T-helper 9 cell (primary cell): ENCODE results near the gene FMN1.

Experiments
- DNase-seq: peaks from one replicate; pipeline ENCODE4 v3.0.0-alpha.2; 2020

The FMN1 gene

DNA sequence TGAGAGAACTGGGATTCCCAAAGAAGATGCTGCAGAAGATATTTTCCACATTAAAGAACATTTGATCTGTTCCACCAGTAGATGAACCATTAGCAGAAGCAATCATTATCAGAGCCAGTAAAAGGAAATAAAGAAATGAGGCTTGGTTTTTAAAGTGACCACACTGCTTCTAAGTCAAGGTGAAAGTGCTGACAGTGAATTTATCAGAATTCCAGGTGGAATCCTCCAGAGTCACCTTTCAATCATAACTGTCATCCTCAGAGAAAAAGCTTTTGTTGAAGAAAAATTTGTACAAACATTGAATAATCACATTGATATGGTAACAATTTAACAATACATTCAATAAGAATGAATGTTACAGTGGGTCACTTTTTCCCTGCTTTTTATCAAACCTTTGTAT, 376.9 kb downstream of the FMN1 start:
- no peak for DNase-seq

DNA sequence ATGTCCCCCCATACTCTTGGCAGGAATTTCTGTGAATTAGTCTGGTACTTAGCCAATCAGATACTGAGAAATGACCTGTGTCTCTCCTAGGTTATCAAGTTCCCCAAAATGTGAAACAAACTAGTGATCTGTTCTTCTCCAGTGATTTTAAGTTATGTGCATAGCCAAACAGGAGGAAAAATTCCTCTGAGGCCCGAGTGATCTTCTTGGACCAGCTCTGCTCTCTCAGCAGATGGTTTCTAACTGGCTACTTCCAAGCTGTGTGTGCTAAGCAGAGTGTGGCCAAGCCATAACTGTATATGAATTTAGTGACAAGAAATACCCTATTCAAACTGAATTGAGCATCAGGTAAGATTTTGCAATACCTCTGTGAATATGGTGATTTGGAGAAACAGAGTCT, 387.2 kb downstream of the FMN1 start:
- no peak for DNase-seq

DNA sequence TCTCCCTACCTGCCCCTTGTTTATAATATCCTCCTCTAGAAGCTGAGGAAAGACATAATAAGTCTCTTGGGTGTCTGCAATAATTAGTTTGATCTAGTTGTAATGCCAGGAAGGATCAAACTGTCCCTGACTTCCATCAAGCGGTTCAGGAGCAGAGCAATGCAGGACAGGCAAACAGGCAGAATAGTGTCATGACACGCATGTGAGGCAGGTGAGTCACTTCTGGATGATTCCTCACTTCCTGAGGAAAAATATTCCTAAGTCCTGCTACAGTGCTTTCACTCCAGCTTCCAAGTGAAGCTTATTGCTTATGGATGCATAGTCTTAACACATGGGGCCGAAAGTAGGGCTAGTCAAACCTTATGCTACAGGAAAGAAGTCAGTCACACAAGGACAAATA, 390.9 kb downstream of the FMN1 start:
- no peak for DNase-seq

DNA sequence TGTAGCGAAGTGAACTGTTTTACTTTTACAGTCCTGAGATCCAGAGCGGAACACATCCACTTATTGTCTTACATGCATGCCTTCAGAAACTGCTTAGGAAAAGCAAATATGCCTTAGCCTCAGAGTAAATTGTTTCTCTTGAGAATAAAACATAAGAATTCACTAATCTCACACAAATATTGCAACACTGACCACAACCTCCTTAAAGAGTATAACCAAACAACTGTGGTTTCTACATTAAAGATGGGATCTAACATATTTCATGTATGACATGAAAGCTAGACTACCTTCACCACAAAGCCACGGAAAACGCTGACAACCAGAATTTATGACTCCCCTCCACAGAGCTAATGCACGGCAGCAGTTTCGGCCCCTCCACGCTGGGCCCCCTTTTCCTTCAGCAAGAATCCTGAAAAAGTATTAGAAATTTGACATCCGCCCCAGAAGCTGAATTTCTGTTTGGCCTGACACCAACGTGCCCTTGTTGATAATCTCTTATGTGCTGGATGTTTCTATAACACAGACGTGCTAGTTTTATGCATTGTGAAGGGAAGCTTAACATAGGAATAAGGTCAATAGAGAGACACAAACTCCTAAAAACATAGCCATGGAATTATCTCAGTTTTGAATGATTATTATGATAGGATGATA, 392.1 kb downstream of the FMN1 start:
- DNase-seq: no peak

DNA sequence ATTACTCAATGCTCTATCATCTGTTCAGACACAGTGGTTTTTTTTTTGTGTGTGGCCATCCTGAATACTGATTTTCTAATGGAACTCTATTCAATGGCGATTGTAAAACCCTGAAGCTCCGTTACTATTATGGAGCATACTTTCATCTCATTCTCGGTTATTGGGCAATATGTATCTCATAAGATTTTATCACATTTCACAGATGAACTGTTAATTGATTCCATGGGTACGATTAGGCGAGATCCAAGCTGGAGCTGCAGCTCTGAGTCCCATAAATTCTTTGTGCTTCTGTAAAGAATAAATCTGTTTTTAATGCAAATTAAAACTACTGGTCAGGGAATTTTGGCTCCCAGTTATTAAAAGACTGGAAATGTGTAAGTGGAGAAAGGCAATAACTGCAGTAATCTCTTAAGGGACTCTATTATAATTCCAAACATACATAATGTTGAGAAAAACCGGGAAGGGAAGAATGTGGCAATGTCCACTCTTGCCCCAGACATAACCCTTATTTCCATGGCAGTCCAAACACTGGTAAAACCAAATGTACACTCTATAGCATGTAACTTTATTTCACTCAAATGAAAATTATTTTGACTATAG, 394.5 kb downstream of the FMN1 start:
- no peak for DNase-seq

DNA sequence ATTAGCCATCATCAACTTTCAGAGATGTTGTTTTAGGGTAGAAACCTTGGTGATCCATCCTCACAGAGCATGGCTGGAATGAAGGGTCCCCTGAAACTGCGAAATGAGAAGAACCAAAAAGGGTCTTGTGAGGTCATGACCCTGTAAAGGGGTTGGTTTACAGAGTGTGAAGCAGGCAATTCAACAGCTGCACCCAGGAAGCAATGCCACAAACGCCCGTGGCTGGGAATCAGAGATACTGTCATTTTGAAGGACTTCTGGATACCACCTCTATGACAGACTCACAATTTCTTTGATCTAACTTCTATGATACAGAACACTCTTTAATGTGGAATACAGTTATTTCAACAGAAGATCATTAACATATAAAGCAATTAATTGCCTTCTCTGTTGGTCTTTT, 397.7 kb downstream of the FMN1 start:
- no peak for DNase-seq

DNA sequence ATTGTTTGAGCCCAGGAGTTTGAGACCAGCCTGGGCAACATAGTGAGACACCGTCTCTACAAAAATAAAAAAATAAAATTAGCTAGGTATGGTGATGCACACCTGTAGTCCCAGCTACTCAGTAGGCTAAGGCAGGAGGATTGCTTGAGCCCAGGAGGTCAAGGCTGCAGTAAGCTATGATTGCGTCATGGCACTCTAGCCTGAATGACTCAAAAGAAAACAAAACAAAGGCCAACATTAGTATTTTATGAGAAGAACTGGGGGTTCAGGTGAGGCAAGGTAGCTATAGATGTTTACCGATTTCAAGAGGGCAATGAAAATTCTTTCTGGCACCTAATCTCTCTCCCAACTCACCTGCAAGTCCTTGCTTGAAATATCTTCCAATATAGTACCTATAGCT, 399.5 kb downstream of the FMN1 start:
- DNase-seq: no peak

DNA sequence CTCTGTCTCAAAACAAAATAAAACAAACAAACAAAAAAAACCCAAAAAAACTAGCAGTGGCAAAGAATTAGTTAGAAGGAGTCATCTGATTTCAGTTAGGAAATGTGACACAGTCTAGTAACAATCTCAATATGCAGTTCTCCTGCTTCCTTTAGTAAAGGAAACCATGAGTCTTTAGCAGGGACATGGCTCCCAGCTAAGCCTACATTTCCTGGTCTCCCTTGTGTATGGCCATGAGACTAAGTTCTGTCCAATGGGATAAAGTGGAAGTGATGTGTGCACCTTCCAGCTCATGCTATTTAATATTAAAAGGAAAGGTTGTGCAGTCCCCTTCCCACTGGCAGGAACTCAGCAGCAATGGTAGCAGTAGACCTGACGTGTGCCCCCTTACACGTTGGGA, 402.1 kb downstream of the FMN1 start:
- no peak for DNase-seq

DNA sequence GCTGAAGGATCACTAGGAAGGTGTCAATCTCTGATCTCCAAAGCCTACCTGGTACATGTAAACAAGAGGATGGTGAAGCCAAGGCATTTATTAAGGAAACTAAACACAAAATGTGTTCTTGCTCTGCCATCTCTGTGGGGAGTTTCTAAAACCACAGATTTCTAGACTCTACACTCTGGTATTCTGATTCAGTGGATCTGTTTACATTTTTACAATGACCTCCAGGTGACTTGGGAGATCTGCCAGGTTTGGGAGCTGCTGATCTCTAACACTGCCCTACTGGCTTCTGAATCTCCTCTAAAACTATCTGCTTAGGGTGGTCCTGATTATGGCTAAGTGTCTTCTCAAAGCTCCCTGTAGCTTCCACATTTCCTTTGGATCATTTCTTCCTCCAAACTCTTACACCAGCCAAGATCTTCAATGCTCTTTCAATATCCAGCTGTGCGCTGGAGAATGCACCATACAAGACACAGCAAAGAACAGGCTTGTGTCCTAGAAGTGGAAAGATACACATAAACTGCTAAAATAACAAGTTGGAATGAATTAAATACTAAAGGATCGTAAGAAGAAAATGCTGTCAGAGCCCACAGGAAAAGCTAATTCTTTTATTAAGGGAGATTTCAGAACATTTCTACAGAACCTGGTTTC, 404.0 kb downstream of the FMN1 start:
- no peak for DNase-seq

DNA sequence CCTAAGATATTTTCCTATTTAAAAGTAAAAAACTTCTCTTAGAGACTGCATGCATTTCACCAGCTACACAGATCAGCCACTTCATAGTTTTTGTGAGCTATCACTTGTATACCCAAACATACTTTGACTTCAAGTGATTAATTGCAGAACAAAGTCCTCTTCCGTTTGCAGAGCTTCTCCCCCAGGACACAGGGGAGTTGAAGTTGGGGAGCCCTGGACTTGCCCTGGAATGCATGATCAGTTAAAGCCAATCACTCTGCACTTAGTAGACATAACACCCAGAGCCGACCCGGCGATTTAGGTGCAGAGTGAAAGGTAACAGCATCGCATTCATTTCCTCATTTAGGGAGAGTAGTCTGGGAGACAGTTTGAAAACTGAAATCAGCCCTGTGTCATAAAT, 406.6 kb downstream of the FMN1 start:
- DNase-seq: no peak

DNA sequence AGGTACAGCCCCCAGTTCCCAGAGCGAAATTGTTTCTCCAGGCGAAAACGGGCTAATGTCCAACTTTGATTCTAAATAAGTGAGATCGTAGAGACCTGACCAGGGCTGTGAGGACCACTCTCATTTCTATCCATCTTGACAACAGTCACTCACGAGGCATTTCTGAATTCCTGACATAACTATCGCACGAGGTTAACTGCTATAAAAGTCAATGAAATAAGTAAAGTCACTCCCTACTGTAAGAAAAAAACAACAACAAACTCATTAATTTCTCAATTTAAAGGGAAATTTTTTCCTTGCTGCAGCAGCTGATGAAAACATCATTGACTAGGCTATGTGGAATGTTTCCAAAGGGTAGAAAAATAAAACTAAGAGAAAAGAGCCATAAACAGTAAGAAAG, 407.6 kb downstream of the FMN1 start:
- no peak for DNase-seq

DNA sequence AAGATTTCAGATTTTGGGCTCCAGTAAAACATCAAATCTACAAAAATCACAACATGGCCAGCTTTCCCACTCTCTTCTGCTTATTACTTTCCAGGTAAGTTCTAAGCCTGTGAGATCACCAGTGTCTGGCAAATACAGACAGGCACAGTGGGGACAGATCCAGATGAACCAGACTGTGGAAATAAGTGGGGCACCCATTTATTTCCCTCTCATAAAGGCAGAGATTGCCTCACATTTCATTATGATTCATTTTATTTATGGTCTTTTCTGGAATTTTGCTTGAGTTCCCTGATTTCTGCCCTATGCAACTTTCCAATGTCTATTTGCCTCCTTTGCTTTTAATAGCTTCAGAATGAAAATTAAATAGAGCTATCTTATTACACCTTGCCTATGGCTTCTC, 409.9 kb downstream of the FMN1 start:
- no peak for DNase-seq

DNA sequence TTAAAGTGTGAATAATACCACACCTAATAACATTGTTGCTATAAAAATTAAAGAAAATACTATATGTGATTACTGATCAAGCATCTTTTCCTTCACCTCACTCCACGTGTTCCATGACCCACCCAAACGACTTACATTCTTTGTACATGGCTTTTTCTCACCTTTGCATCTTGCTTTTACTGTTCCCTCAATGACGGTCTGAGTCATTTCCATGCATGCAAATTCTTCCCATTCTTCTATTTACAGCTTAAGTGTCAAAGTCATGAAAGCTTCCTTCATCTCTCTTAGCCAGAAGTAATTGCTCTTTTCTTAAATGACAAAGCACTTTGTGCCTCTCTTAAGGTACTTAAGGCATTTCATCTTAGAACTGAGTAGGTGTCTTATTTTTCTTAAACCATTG, 412.7 kb downstream of the FMN1 start:
- no peak for DNase-seq

DNA sequence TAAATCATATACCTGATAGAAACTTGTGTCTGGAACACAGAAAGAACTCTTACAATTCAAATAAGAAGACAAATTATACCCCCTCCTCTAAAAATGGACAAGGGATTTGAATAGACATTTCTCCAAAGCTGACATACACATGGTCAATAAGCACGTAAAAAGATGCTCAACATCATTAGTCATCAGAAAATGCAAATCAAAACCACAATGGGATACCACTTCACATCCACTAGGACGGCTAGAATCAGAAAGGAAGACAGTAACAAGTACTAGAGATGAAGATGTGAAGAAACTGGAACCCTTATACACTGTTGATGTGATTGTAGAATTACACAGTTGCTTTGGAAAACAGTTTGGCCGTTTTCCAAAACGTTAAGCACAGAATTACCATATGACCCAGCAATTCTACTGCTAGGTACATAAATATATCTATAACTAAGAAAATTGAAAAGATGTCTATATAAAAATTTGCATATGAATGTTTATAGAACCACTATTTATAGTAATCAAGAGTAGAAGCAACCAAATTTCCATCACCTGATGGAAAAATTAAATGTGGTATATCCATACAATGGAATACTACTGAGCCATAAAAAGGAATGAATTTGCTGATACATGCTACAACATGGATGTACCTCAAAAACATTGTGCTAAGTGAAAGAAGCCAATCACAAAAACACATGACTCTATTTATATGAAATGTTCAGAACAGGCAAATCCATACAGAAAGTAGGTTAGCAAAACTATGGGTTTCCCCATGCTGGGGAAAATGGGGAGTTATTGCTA, 415.9 kb downstream of the FMN1 start:
- DNase-seq: no peak

DNA sequence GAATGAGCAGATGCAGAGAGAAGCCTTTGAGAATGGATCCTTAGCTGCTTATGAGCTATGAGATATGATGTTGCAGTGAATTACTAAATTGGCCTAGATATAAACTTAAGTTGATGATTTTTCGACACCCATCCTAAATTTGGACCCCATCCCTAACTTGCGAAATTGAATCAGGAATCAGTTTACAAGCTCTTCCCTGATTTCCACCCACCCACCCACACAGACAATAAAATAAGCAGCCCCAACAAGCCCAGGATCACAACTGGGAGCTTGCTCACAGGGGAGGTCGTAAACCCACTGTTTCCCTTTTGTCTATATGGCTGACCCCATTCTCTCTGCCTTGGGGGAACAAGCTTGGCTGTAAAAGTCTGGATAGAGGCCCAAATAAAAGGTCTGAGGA, 419.4 kb downstream of the FMN1 start:
- no peak for DNase-seq

DNA sequence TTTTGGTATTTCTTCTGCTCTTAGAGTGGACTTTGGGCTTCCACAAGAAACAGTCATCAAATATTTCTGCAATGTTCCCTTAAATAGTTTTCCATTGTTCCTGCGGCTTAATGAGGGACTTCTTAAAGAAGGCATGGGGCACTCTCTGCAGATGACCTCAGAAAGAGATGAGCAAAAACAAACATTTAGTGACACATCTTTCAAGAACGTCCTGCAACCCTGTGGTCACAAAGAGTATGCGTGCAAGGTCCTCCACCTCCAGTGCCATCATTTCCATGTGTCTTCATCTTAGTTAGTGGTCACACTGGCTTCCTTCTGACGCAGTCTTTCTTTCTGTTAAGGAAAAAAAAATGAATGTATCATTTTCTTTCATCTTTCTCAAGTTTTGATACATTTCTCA, 420.5 kb downstream of the FMN1 start:
- DNase-seq: no peak

DNA sequence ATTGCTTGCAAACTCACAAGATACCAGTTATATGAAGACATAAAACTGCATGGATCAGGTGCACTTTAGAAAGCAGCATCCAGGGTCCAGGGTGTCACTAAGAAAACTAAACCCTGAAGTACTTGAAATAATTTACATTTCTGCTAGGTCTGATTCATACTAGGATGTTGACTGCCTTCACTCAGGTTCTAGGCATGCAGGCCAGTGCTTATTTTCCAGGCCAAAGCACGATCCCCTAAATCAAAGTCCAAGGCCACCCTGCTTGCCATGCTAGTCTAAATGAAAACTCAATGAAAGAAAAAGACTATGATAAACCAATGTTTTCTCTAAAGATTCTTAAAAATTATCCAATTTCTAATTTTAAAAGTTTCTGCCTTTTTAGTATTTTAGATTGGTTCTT, 427.3 kb downstream of the FMN1 start:
- DNase-seq: no peak

DNA sequence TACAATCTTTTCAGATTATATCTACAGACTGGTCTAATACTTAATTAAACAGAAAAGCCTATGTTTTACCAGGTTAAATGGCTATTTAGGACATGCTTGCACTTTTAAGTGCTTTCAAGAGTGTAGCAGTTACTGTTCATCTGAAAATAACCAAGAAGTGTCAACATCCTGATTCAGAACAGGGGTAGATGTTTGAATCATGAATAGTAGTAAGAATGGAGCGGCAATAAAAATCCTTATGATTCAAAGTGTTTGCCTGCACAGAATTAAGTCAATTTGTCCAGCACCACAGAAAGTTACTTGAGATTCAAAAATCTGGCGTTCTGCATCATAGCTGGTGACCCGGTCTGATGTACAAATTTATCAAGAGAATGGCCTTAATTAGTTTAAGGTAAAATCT, 428.4 kb downstream of the FMN1 start:
- no peak for DNase-seq

DNA sequence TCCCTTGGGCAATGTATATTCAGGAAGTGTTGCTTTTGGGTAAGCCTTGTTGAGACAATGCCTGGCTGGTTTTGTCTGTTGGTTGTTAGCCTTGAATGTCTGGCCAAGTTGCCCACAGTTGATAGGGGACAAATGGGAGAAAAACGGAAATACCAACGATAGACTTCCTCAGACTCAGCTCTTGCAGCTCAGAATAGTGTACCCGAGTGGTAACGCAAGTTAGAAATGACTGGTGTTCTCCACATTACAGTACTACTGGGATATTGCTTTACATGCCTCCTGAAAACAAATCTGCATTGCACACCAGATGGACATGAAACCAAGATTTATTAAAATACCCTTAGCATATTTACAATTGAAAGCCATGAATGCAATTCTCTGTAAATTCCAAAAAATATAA, 429.3 kb downstream of the FMN1 start:
- DNase-seq: no peak

DNA sequence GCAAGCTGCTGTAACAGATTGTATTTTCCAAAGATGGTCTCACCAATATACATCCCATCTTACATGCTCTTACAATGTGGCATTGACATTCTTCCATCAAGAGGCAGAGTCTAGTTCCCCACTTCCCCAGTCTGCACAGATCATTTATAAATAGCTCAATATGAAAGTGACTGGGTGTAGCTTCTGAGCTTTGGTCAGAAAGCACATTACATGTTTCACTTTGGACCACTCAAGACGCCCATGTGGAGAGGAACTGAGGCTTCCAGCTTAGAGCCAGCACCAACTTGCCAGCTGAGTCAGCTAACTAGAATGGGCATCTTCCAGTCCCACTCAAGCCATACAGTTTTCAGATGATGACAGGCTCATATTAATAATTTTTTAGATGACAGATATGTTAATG, 431.2 kb downstream of the FMN1 start:
- no peak for DNase-seq

DNA sequence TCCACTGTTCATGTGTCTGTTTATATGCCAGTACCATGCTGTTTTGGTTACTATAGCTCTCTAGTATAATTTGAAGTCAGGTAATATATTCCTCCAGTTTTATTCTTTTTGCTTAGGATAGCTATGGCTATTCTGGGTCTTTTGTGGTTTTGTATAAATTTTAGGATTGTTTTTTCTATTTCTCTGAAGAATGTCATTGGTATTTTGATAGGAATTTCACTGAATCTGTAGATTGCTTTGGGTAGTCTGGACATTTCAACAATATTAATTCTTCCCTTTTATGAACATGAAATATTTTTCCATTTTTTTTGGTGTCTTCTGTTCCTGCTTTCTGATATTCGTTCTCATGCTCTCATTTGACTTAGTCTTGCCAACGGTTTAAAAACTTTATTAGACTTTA, 437.1 kb downstream of the FMN1 start:
- no peak for DNase-seq

DNA sequence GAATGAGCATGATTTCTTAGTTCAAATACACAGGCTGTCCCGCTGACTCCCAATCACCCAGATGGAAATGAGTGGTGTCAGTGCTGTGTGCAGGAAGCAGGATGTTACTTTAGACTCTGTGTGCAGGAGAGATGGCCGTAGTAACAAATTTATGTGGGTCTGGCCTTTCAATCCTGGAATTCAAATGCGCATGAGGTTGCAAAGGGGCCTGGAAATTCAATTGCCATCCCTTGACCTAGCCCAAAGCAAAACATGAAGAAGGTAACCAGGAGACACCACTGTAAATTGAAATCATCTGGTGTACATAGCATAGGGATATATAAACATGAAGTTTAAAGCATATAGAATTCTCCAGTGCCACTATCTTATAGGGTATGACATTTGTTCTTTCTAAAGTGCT, 443.5 kb downstream of the FMN1 start:
- DNase-seq: no peak

DNA sequence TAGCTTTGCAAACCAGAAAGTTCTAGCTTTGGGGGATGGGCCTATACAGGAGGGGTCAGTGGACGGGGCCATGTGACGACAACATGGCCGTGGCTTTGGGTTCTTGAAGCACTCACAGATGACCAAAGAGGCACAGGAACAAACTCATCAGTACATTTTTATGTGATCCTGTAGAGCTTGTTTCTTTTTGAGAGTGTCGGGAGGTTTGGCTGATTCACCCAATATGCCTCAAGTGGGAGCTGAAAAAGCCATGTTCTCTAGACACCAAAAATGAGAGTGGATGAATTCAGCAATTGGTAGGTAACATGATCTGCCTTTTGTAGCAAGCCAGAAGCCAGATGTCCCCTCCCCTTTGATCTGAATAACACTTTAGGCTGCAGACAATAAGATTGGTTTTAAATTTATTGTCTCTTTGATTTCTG, 446.6 kb downstream of the FMN1 start:
- DNase-seq: no peak
